ENCODE data around the gene GLI3.

Gene GLI3

DNA sequence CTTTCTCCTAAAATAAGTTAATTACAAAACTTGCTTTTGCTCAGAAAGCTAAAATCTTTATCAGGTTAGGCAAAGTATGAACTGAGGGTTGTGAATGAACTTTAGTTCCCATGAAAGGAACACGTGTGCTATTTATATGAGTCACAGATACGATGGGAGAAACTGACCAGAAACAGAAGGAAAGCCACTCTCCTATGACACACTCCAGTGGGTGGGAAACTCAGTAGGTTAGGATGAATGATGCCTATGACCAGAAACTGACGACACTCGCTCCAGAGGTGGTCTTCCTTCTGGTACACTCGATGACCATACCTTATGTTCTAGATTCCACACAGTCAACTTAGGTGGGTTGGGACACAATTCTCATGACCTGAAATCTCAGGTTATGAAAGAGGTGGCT, 318.4 kb downstream of the GLI3 start:
- H3K4me3 ChIP-seq (ENCODE audit: low read length, poor library complexity, severe bottlenecking): no peak overlapping the region
- no peak overlapping the region for H3K4me2 ChIP-seq (ENCODE audit: low read depth, low read length, poor library complexity, severe bottlenecking)
- no peaks in the 10 kb centered on the region for H3K4me1 ChIP-seq (ENCODE audit: insufficient read depth, low read length, poor library complexity, severe bottlenecking)
- no peaks in the 10 kb centered on the region for H3K9me3 ChIP-seq (ENCODE audit: insufficient read depth, low read depth, low read length)
- no peaks in the 10 kb centered on the region for H3K36me3 ChIP-seq (ENCODE audit: insufficient read depth, low read length)
- no peaks in the 10 kb centered on the region for H3F3A ChIP-seq (ENCODE audit: low read depth)
- no peaks in the 10 kb centered on the region for H3K79me2 ChIP-seq (ENCODE audit: insufficient read depth, low read length)
- no peaks in the 10 kb centered on the region for H4K20me1 ChIP-seq (ENCODE audit: insufficient read depth, low read length, poor library complexity, severe bottlenecking)
- H3K9me2 ChIP-seq (replicated peaks; ENCODE audit: low read depth, low read length): no peaks in the 10 kb centered on the region
- H3K27me3 ChIP-seq (ENCODE audit: insufficient read depth, low read length, poor library complexity, severe bottlenecking): no peaks in the 10 kb centered on the region
- TF ChIP-seq, protein P1, sequence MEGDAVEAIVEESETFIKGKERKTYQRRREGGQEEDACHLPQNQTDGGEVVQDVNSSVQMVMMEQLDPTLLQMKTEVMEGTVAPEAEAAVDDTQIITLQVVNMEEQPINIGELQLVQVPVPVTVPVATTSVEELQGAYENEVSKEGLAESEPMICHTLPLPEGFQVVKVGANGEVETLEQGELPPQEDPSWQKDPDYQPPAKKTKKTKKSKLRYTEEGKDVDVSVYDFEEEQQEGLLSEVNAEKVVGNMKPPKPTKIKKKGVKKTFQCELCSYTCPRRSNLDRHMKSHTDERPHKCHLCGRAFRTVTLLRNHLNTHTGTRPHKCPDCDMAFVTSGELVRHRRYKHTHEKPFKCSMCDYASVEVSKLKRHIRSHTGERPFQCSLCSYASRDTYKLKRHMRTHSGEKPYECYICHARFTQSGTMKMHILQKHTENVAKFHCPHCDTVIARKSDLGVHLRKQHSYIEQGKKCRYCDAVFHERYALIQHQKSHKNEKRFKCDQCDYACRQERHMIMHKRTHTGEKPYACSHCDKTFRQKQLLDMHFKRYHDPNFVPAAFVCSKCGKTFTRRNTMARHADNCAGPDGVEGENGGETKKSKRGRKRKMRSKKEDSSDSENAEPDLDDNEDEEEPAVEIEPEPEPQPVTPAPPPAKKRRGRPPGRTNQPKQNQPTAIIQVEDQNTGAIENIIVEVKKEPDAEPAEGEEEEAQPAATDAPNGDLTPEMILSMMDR (conservative IDR thresholded peaks at IDR 0.05; ENCODE audit: low read length): no peak
- TF ChIP-seq EZH2phosphoT487 (IDR thresholded peaks at IDR 0.05; ENCODE audit: borderline replicate concordance): no peak
- no peak overlapping the region for H3K9ac ChIP-seq (ENCODE audit: low read depth, low read length, poor library complexity, severe bottlenecking)
- H2AFZ ChIP-seq (ENCODE audit: low read length): no peak overlapping the region; the same call in 1 of the 2 replicates

- H3K27me3 ChIP-seq (ENCODE audit: insufficient read depth, low read length, poor library complexity, severe bottlenecking): no peaks in the 10 kb centered on the region
- no peaks in the 10 kb centered on the region for H3K4me1 ChIP-seq (ENCODE audit: insufficient read depth, low read length, poor library complexity, severe bottlenecking)
- no peaks in the 10 kb centered on the region for H3K79me2 ChIP-seq (ENCODE audit: insufficient read depth, low read length)
- H2AFZ ChIP-seq (ENCODE audit: low read length): no peak overlapping the region
- no peaks in the 10 kb centered on the region for H3K36me3 ChIP-seq (ENCODE audit: insufficient read depth, low read length)
- H3K9me2 ChIP-seq (replicated peaks; ENCODE audit: low read depth, low read length): no peaks in the 10 kb centered on the region
- H3K4me2 ChIP-seq (ENCODE audit: low read depth, low read length, poor library complexity, severe bottlenecking): no peak overlapping the region
- no peaks in the 10 kb centered on the region for H3K9me3 ChIP-seq (ENCODE audit: insufficient read depth, low read depth, low read length)
- H3K9ac ChIP-seq (ENCODE audit: low read depth, low read length, poor library complexity, severe bottlenecking): no peak overlapping the region
- no peaks in the 10 kb centered on the region for H3F3A ChIP-seq (ENCODE audit: low read depth)
- no peak overlapping the region for H3K4me3 ChIP-seq (ENCODE audit: low read length, poor library complexity, severe bottlenecking)
- TF ChIP-seq, protein P1 (conservative IDR thresholded peaks at IDR 0.05; ENCODE audit: low read length): no peak
- no peak for TF ChIP-seq EZH2phosphoT487 (IDR thresholded peaks at IDR 0.05; ENCODE audit: borderline replicate concordance)
- H4K20me1 ChIP-seq (ENCODE audit: insufficient read depth, low read length, poor library complexity, severe bottlenecking): no peaks in the 10 kb centered on the region
Observed at GRCh38 chr7:41916450-41916927, 320.5 kb downstream of the GLI3 start.

GRCh38 chr7:41915871-41916270, 321.1 kb downstream of the GLI3 start:
- Histone ChIP-seq H2AFZ (ENCODE audit: low read length) (no peak overlapping the region), H3K4me2 (ENCODE audit: low read depth, low read length, poor library complexity, severe bottlenecking) (no peak overlapping the region), H3K36me3 (ENCODE audit: insufficient read depth, low read length) (no peaks in the 10 kb centered on the region), H3K9ac (ENCODE audit: low read depth, low read length, poor library complexity, severe bottlenecking) (no peak overlapping the region), H4K20me1 (ENCODE audit: insufficient read depth, low read length, poor library complexity, severe bottlenecking) (no peaks in the 10 kb centered on the region), H3K27me3 (ENCODE audit: insufficient read depth, low read length, poor library complexity, severe bottlenecking) (no peaks in the 10 kb centered on the region), H3F3A (ENCODE audit: low read depth) (no peaks in the 10 kb centered on the region), H3K9me2 (replicated peaks; ENCODE audit: low read depth, low read length) (no peaks in the 10 kb centered on the region), H3K9me3 (ENCODE audit: insufficient read depth, low read depth, low read length) (no peaks in the 10 kb centered on the region), H3K4me1 (ENCODE audit: insufficient read depth, low read length, poor library complexity, severe bottlenecking) (no peaks in the 10 kb centered on the region), H3K79me2 (ENCODE audit: insufficient read depth, low read length) (no peaks in the 10 kb centered on the region), H3K4me3 (ENCODE audit: low read length, poor library complexity, severe bottlenecking) (no peak overlapping the region)
- TF ChIP-seq EZH2phosphoT487 (IDR thresholded peaks at IDR 0.05; ENCODE audit: borderline replicate concordance): no peak
- TF ChIP-seq, protein P1 (conservative IDR thresholded peaks at IDR 0.05; ENCODE audit: low read length): no peak

Data from Loucy (cell line).